Colonic mucosa (tissue), 4 donors: ENCODE results near the gene GATM. TPM values are rescaled to one million over a fixed set of nuclear protein-coding genes. Genes with fewer than 3 reads are reported as not detected.

Source experiments
- DNase-seq: peaks from one replicate; pipeline ENCODE4 v3.0.0-alpha.2; 2020
- H3K27ac ChIP-seq: fragments of 200-600 bp; one replicate; pipeline ENCODE4 v1.8.0; 2021
- H3K27me3 ChIP-seq: fragments of 200-600 bp; one replicate; pipeline ENCODE4 v1.8.0; 2021
- H3K36me3 ChIP-seq: fragments of 200-600 bp; one replicate; pipeline ENCODE4 v1.8.0; 2021
- H3K4me1 ChIP-seq: fragments of 200-600 bp; one replicate; pipeline ENCODE4 v1.8.0; 2021; ENCODE audit warnings: mild to moderate bottlenecking
- H3K4me3 ChIP-seq: fragments of 200-600 bp; one replicate; pipeline ENCODE4 v1.8.0; 2021
- H3K9ac ChIP-seq, 2 donors: one replicate each; pipeline ENCODE4 v1.7.0; 2013; ENCODE audit warnings: control low read depth in 2 of 2, low read depth in 2 of 2, low read length in 2 of 2
- H3K9me3 ChIP-seq: fragments of 200-600 bp; one replicate; pipeline ENCODE4 v1.8.0; 2021
- intact Hi-C: fragments of 100-400 bp; cut with DNase I; formaldehyde crosslinking; loops from one replicate; pipeline ENCODE4 v1.14.1; 2022
- total RNA-seq, 2 donors: library from RNA; stranded (reverse); fragmentation: NEBNext Ultra II Directional in 1 of 2; extraction: Animal tissue kit (Norgen Biotek cat#: 25700) in 1 of 2; gene quantifications; one replicate each; pipeline ENCODE4 v1.2.1, GENCODE V29; 2021
- TF ChIP-seq, protein P1 (sequence below): fragments of 200-600 bp; IDR thresholded peaks from one replicate; pipeline ENCODE4 v1.8.0; 2022; ENCODE audit warnings: antibody characterized with exemption, mild to moderate bottlenecking
- donor health status: healthy.
- donor health status: DM: no; HTN: no; CAD: no.
- donor health status: DM: no; HTN: no; CAD: no.

GATM gene, protein sequence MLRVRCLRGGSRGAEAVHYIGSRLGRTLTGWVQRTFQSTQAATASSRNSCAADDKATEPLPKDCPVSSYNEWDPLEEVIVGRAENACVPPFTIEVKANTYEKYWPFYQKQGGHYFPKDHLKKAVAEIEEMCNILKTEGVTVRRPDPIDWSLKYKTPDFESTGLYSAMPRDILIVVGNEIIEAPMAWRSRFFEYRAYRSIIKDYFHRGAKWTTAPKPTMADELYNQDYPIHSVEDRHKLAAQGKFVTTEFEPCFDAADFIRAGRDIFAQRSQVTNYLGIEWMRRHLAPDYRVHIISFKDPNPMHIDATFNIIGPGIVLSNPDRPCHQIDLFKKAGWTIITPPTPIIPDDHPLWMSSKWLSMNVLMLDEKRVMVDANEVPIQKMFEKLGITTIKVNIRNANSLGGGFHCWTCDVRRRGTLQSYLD
- 10 to 100 TPM in 1 of 2 donors, 1 to 10 TPM in 1; 6.4 to 17.9 TPM for total RNA-seq

DNA sequence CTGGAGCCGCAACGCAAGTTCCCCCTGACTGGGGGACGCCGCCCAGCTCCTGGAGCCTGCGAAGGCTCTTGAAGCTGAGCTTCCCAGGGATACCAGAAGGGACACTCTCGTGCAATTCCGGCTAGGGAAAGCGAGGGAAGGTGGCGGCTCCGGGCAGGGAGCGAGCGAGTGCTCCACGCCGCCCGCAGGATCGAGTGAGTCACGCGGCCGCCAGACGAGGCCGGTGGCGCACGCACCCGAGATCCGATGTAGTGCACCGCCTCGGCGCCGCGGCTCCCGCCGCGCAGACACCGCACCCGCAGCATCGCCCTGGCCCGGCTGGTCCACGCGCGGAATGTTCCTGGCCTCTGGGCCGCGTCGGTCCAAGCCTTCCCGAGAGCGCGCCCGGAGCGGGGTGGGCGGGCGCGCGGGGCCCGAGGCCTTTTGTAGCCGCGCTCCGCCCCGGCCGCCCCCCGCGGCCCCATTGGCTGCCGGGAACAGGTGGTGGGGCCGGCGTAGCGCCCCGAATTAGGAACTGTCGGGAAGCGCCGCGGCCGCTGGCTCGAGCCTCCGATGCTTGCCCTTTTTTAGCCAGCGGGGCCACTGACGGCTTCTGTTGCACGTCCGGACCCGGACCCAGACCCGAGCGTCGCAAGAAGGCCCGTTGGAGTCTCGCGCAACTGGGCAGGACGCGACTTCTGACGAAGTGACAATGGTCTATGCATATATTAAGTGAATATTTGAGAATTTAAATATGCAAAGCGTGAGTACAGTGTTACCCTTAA is at the start of gene GATM:
Gene GATM (minus strand): TSS at position 396 of the 764 bp plus-strand sequence. CDS start 91 bp downstream, at position 305.
- Histone ChIP-seq H3K27ac (peak within 1 kb of the TSS; percentile 66), H3K4me1 (no peaks in the 10 kb centered on the region), H3K36me3 (no peaks in the 10 kb centered on the region), H3K27me3 (no peaks in the 10 kb centered on the region), H3K9me3 (no peaks in the 10 kb centered on the region), H3K9ac (peak within 1 kb of the TSS; percentile 79 to 89), H3K4me3 (peak within 1 kb of the TSS; percentile 43)
- peak; percentile 69 for DNase-seq
- TF ChIP-seq, protein P1, sequence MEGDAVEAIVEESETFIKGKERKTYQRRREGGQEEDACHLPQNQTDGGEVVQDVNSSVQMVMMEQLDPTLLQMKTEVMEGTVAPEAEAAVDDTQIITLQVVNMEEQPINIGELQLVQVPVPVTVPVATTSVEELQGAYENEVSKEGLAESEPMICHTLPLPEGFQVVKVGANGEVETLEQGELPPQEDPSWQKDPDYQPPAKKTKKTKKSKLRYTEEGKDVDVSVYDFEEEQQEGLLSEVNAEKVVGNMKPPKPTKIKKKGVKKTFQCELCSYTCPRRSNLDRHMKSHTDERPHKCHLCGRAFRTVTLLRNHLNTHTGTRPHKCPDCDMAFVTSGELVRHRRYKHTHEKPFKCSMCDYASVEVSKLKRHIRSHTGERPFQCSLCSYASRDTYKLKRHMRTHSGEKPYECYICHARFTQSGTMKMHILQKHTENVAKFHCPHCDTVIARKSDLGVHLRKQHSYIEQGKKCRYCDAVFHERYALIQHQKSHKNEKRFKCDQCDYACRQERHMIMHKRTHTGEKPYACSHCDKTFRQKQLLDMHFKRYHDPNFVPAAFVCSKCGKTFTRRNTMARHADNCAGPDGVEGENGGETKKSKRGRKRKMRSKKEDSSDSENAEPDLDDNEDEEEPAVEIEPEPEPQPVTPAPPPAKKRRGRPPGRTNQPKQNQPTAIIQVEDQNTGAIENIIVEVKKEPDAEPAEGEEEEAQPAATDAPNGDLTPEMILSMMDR = no peak
- intact Hi-C loops = no loop called here

DNA sequence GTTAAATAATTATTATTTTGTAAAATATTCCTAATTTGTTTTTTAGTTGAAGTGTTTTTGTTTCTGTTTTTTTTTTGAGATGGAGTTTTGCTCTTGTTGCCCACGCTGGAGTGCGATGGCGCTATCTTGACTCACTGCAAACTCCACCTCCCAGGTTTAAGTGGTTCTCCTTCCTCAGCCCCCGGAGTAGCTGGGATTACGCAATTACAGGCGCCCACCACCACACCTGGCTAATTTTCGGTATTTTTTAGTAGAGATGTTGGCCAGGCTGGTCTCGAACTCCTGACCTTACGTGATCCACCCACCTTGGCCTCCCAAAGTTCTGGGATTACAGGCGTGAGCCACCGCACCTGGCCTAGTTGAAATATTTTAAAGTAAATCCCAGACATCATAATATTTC is 48.7 kb upstream of the GATM start:
- Histone ChIP-seq H3K27me3 (no peaks in the 10 kb centered on the region), H3K9ac (no peak overlapping the region), H3K9me3 (no peaks in the 10 kb centered on the region), H3K27ac (no peak overlapping the region), H3K36me3 (no peaks in the 10 kb centered on the region), H3K4me3 (no peak overlapping the region), H3K4me1 (peaks cover 5% of the 10 kb centered on the region)
- intact Hi-C loops = no loop called here
- no peak for DNase-seq
- TF ChIP-seq, protein P1 = no peak

DNA sequence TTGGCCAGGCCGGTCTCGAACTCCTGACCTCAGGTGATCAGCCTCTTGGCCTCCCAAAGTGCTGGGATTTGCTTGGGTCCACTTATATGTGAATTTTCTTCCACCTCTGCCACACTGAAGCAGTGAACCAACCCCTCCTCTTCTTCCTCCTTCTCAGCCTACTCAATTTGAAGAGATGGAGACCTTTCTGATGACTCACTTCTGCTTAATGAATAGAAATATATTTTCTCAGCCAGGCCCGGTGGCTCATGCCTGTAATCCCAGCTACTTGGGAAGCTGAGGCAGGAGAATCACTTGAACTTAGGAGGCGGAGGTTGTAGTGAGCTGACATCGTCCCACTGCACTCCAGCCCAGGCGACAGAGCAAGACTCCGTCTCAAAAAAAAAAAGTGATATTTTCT is 46.8 kb upstream of the GATM start:
- no peaks in the 10 kb centered on the region for H3K27me3 ChIP-seq
- no peak for DNase-seq
- H3K4me3 ChIP-seq = no peak overlapping the region
- TF ChIP-seq, protein P1 = no peak
- H3K9ac ChIP-seq = no peak overlapping the region
- intact Hi-C loops = no loop called here
- peaks cover 4% of the 10 kb centered on the region for H3K4me1 ChIP-seq
- no peaks in the 10 kb centered on the region for H3K9me3 ChIP-seq
- peaks cover 4% of the 10 kb centered on the region for H3K36me3 ChIP-seq
- no peak overlapping the region for H3K27ac ChIP-seq

DNA sequence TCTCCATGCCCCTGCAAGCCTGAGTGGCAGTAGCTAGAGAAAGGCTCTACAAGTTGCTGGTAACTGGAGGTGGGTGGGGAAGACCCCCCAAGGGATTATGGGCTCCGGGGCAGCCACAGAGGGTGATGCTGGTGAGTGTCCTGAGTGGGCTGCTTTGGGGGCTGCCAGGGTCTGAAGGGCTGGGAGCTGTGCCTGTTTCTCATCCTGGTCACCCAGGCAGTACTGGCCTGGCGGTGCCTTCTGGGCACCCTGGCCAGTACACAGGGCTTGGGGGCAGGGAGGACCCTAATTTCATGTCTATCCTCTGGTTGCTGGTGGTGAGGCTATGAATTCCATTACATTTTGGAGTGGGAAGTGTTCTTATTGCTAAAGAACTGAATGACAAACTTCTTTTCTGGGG is 46.1 kb upstream of the GATM start:
- Histone ChIP-seq H3K27me3 (no peaks in the 10 kb centered on the region), H3K9me3 (no peaks in the 10 kb centered on the region), H3K4me1 (no peaks in the 10 kb centered on the region), H3K9ac (no peak overlapping the region), H3K27ac (no peak overlapping the region), H3K4me3 (no peak overlapping the region), H3K36me3 (peaks cover 4% of the 10 kb centered on the region)
- TF ChIP-seq, protein P1 = no peak
- no peak for DNase-seq
- intact Hi-C loops = no loop called here

DNA sequence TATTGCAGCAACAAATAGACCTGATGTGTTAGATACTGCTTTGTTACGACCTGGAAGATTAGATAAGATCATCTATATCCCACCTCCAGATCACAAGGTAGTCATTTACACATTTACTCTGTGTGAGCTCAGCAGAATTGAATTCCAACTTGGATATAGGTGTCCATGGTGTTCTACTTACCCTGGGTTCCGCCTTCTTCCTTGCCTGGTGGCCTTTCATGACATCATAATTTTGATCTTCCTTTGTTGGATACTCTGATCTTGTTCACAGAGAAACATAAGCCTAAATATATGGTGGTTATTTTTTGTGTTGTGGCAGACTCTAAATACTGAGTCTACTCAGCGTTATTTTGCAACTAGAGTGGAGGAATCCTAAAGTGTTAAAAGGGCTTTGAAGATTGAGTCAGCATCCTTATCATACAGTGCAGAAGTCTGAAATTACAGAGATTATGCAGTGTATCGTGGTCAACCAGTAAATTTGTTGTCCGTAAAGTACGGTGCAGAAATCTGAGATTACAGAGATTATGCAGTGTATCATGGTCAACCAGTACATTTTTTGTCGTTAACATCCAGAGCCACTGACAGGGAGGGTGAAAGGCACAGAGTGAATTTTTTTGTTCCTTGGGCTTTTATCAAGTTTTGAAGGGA is 39.1 kb upstream of the GATM start:
- no peaks in the 10 kb centered on the region for H3K27me3 ChIP-seq
- no peaks in the 10 kb centered on the region for H3K4me1 ChIP-seq
- no peak overlapping the region for H3K9ac ChIP-seq
- TF ChIP-seq, protein P1 = no peak
- no peaks in the 10 kb centered on the region for H3K9me3 ChIP-seq
- H3K4me3 ChIP-seq = no peak overlapping the region
- intact Hi-C loops = no loop called here
- DNase-seq = no peak
- no peak overlapping the region for H3K27ac ChIP-seq
- peaks cover 4% of the 10 kb centered on the region for H3K36me3 ChIP-seq
